NT2/D1 (cell line): ENCODE data around the gene DMD.

Experiments
- DNase-seq: peaks from one replicate; pipeline ENCODE4 v3.0.0-alpha.2; 2011; ENCODE audit warnings: low read depth, low spot score
- H3K27me3 ChIP-seq: 2 replicates; pipeline ENCODE4 v1.6.0; 2011; ENCODE audit warnings: mild to moderate bottlenecking; ENCODE audit not compliant: insufficient read length, insufficient read depth
- H3K36me3 ChIP-seq: 2 replicates; pipeline ENCODE4 v1.6.1; 2011; ENCODE audit warnings: mild to moderate bottlenecking, low read length, mixed read lengths; ENCODE audit not compliant: insufficient read depth, insufficient read length
- H3K4me1 ChIP-seq: 2 replicates; pipeline ENCODE4 v1.5.1; 2011; ENCODE audit not compliant: insufficient read depth, insufficient read length
- H3K4me3 ChIP-seq: 2 replicates; pipeline ENCODE4 v1.5.1; 2011; ENCODE audit warnings: low read depth; ENCODE audit not compliant: insufficient read length
- H3K9ac ChIP-seq: 2 replicates; pipeline ENCODE4 v1.6.0; 2011; ENCODE audit warnings: low read depth; ENCODE audit not compliant: insufficient read length
- H3K9me3 ChIP-seq: 2 replicates; pipeline ENCODE4 v1.5.1; 2011; ENCODE audit warnings: mild to moderate bottlenecking, low read length; ENCODE audit not compliant: insufficient read depth
- SUZ12 ChIP-seq: IDR thresholded peaks from 2 replicates; pipeline ENCODE4 v1.6.1; 2011; ENCODE audit not compliant: insufficient read length, insufficient read depth; ENCODE audit errors: extremely low read depth
- YY1 ChIP-seq: IDR thresholded peaks from 2 replicates; pipeline ENCODE4 v1.6.1; 2011; ENCODE audit not compliant: insufficient read length, insufficient read depth
- ZNF274 ChIP-seq: IDR thresholded peaks from 2 replicates; pipeline ENCODE4 v1.6.1; 2011; ENCODE audit warnings: mild to moderate bottlenecking, low read depth, low read length

DMD gene

DNA sequence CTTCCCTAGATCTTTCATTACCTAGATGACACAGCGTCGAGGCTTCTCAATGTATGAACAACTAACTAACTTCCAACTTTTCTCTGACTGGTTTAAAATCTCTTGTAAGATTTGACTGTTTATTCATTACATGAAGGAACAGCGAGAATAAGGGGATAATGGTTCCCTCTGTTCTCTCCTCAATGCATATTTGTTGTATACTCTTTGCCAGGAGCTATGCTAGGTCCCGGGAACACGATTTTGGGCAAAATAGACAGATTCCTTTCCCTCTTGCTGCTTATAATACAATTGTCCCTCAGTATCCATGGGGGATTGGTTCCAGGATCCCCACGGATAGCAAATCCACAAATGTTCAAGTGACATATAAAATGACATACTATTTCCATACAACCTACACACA lies 1020.0 kb downstream of the DMD start:
- no peaks in the 10 kb centered on the region for H3K4me1 ChIP-seq
- DNase-seq: no peak
- H3K4me3 ChIP-seq: no peak overlapping the region
- H3K36me3 ChIP-seq: no peaks in the 10 kb centered on the region
- no peaks in the 10 kb centered on the region for H3K27me3 ChIP-seq
- H3K9me3 ChIP-seq: no peaks in the 10 kb centered on the region
- TF ChIP-seq ZNF274: no peak
- TF ChIP-seq YY1: no peak
- TF ChIP-seq SUZ12: no peak
- H3K9ac ChIP-seq: no peak overlapping the region

DNA sequence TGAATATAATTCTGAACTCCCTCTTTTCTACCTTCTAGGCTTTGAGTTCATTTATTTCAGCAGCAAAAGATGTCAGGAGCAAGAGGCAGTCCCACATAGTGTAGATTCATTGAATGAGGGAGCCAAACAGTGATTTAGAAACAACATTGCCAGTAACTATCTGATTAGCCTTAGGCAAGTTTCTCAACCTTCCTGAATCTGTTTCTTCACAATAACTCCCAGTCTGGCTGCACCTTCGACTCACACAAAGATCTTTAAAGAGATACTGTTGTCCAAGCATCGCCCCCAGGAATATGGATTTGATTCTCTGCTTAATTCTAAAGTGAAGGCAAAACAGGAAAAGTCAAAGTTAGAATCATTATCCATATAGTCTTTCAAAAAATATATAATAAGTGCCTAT lies 1026.2 kb downstream of the DMD start:
- Histone ChIP-seq H3K4me3 (no peak overlapping the region), H3K4me1 (no peaks in the 10 kb centered on the region), H3K9ac (no peak overlapping the region), H3K36me3 (no peaks in the 10 kb centered on the region), H3K27me3 (no peaks in the 10 kb centered on the region), H3K9me3 (no peaks in the 10 kb centered on the region)
- no peak for DNase-seq
- no peak for TF ChIP-seq ZNF274
- no peak for TF ChIP-seq YY1

DNA sequence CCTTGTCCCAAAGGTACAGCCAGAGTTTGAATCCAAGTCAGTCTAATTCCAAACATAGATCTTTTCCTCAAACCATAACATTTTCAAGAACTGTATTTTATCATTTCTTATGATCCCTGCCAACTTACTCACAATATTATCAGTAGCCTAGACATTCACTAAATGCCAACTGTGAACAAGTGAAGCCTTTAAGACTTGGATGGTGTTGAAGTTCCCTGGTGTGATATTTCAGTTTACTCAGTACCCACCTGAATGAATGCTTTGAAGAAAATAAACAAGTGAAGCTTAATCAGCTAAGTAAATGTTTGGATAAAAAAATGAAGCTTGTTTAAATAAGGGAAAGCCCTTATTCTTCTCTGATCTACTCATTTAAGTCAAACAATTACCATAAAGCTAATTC lies 1028.3 kb downstream of the DMD start:
- H3K4me3 ChIP-seq: no peak overlapping the region
- TF ChIP-seq ZNF274: no peak
- TF ChIP-seq YY1: no peak
- TF ChIP-seq SUZ12: no peak
- DNase-seq: no peak
- H3K36me3 ChIP-seq: no peaks in the 10 kb centered on the region
- H3K4me1 ChIP-seq: no peaks in the 10 kb centered on the region
- H3K9ac ChIP-seq: no peak overlapping the region
- H3K9me3 ChIP-seq: no peaks in the 10 kb centered on the region
- H3K27me3 ChIP-seq: no peaks in the 10 kb centered on the region

DNA sequence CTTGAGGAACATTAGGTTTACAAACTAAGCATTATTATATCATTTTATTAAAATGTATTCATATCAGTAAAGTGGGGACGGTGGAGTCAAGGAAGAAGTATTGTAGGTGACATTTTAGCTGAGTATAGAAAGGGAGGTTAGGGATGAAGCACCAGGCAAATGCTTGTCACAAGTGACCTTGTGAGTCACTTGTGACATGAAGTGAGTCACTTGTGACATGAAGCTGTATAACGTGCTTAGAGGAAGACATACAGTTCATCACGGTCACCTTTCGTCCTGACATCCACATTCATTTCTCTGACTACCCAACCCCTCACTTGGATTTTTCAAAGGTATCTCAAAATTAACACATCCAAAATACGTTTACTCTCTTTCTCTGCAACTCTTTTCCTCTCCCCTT lies 1034.8 kb downstream of the DMD start:
- Histone ChIP-seq H3K4me1 (no peaks in the 10 kb centered on the region), H3K27me3 (no peaks in the 10 kb centered on the region), H3K9ac (no peak overlapping the region), H3K36me3 (no peaks in the 10 kb centered on the region), H3K9me3 (no peaks in the 10 kb centered on the region), H3K4me3 (no peak overlapping the region)
- no peak for TF ChIP-seq ZNF274
- DNase-seq: no peak

DNA sequence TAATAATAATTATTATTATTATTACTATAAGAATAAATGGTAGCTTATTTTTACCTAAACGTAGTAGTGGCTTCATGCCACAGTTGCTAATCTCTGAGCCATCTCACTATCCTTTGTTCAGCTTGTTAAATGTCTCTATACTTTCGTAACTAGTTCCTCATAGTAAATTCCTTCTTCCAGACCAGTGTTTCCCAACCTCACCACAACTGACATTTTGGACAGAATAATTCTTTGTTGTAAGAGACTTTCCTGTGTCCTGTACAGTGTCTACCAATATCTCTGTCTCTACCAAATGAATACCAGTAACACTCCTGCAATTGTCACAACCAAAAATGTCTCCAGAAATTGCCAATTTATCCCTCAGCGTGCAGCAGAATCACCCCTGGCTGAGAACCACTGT lies 1040.9 kb downstream of the DMD start:
- H3K36me3 ChIP-seq: no peaks in the 10 kb centered on the region
- no peak overlapping the region for H3K4me3 ChIP-seq
- 0 out of 2 replicates have a peak, but pooled peaks cover under 1% of the 10 kb centered on the region for H3K9me3 ChIP-seq
- no peaks in the 10 kb centered on the region for H3K27me3 ChIP-seq
- no peak overlapping the region for H3K9ac ChIP-seq
- H3K4me1 ChIP-seq: no peaks in the 10 kb centered on the region
- no peak for DNase-seq
- TF ChIP-seq YY1 (no peak), ZNF274 (no peak), SUZ12 (no peak)

DNA sequence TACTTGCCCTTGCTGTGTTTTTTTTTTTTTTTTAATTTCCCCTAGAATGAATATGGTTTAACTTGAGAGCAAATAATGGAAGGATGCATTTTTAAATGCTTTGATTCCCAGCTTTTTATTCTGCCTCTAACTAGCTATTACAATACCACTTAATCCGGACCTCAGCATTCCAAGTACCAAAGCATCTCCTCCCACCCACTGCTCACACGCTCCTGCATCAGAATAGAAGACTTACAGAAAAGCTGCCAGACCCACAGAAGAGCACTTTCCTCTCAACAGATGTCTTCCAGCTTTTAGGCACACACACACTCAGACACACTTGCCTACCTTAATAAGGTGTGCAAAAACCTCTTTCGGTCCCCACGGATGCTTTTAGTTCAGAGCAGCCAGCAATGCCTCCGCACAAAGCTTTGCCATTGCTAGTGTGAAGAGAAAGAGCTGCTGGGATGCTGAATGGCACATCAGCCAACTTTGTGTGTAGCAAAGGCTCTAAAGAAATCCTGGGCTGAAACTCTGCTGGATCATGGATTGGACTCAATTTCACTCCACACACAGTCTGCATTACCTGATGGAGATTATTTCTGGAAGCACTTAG lies 1056.2 kb downstream of the DMD start:
- no peak overlapping the region for H3K4me3 ChIP-seq
- no peaks in the 10 kb centered on the region for H3K9me3 ChIP-seq
- TF ChIP-seq ZNF274 (no peak), YY1 (no peak), SUZ12 (no peak)
- DNase-seq: peak; percentile 30
- no peak overlapping the region for H3K9ac ChIP-seq
- no peaks in the 10 kb centered on the region for H3K4me1 ChIP-seq
- H3K36me3 ChIP-seq: no peaks in the 10 kb centered on the region
- H3K27me3 ChIP-seq: no peaks in the 10 kb centered on the region

DNA sequence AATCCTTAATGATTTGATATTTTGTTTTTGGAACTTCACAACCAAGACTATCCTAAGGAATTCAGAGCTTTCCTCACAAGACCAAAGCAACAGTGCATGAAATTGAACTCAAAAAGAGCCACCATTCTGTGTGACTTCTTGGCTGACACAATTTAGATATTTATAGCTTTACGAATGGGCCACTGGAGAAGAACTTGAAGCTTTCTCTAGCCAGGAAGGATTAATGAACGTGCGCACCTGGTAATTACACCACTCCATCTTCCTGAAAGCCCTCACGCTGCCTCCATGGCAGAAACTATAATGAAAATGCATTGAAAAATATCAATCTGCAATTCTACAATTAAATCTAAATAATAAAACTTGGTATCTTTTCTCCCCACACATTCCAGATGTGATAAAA lies 1057.8 kb downstream of the DMD start:
- DNase-seq: no peak
- Histone ChIP-seq H3K9ac (no peak overlapping the region), H3K27me3 (no peaks in the 10 kb centered on the region), H3K4me3 (no peak overlapping the region), H3K36me3 (no peaks in the 10 kb centered on the region), H3K4me1 (no peaks in the 10 kb centered on the region), H3K9me3 (no peaks in the 10 kb centered on the region)
- TF ChIP-seq YY1 (no peak), ZNF274 (no peak), SUZ12 (no peak)

DNA sequence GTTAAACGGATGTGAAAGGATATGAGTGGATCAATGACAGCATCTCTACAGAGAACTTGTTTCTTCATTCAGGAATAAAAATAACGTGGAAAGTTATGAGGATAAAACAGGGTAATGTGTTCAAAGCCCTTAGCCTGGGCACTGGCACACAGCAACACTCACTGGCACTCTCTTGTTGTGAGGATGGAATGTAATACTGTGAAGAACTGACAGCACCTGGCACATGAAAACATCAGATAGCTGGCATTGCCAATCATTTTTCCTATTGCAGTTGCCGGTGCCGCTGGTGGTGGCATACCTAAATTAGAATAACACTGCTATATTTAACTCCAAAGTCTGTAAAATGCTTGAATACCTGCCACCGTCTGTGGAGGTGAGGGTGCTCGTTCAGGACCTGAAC lies 1061.2 kb downstream of the DMD start:
- Histone ChIP-seq H3K4me3 (no peak overlapping the region), H3K4me1 (no peaks in the 10 kb centered on the region), H3K27me3 (no peaks in the 10 kb centered on the region), H3K36me3 (no peaks in the 10 kb centered on the region), H3K9ac (no peak overlapping the region), H3K9me3 (no peaks in the 10 kb centered on the region)
- no peak for DNase-seq
- no peak for TF ChIP-seq YY1
- TF ChIP-seq SUZ12: no peak
- TF ChIP-seq ZNF274: no peak
